ENCODE results near the gene NCCRP1.
"Not testable (repeated sequence)": the region's sequence is repeated elsewhere in the genome, so short reads cannot be mapped to it uniquely, and the experiment has no call there.

Gene NCCRP1

GRCh38 chr19:39211731-39212374, 15.1 kb downstream of the NCCRP1 start:
- no peak for DNase-seq

- DNase-seq, result no peak
These were observed 15.6 kb downstream of the NCCRP1 start for GRCh38 chr19:39212375-39212742.

GRCh38 chr19:39215323-39215722, 18.6 kb downstream of the NCCRP1 start:
- DNase-seq, result not testable (repeated sequence)

DNA sequence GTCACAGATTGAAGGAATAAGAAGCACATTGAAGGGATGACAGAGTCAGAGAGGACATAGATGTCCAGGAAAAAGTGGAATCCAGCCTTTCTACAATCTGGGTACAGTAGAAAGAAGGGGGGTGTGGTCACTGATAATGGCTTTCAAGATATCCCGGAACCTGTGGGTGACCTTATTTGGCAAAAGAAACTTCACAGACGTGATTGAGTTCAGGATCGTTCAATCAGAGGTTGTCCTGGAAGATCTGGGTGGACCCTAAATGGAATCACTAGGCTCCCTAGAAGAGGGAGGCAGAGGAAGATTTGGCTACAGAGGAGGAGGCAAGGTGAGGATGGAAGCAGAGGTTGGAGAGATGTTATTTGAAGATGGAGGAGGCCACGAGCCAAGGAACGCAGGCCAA, 20.3 kb downstream of the NCCRP1 start:
- no peak for DNase-seq

DNA sequence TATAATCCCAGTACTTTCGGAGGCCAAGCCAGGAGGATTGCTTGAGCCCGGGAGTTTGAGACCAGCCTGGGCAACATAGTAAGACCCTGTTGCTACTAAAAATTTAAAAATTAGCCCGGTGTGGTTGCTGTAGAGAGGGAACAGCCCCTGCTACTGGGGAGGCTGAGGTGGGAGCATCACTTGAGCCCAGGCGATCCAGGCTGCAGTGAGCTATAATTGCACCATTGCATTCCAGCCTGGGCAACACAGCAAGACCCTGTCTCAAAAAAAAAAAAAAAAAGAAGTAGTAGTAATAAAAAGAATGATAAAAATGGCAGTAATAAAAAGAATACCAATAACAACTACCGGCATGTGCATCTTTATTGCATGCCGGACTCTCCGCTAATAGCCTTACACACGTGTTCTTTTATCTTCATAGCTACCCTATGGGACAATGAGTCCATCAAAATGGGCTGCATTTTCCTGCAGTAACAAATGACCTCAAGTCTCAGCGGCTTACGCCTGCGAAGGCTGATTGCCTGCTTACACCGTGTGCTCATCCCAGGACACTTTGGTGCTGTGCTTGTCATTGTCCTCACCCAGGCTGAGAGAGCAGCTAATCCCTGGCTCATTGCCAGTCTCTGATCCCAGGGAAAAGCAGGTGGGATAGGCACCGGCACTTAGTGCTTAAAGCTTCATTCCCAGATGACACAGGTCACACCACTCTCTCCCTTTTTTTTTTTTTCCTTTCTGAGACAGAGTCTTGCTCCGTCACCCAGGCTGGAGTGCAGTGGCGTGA, 21.7 kb downstream of the NCCRP1 start:
- no peak for DNase-seq

- not testable (repeated sequence) for DNase-seq
These were observed 22.3 kb downstream of the NCCRP1 start for GRCh38 chr19:39219108-39219507.

DNA sequence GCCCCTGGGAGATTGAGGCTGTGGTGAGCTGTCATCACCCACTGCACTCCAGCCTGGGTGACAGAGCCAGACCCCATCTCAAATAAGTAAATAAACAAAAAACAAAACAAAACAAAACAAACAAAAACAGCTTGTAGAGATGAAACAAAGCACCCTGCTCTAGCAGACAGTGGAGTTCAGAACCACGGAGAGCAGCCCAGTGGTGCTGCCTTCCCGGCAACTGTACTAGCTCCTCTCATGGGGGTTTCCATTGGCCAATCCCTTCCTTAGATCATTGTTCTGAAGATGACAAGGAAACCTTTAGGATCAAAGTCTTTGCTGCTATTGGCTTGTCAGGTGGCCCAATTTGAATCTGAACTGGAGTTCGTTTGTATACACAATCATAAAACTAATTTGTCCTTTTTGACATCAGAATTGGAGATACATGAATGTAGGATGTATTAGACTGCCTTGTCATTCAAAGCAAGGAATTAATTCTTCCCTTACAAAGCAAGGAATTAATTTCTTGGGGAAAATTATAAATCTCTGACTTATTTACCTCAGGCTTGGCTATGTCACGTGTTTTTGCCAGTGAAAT, 27.0 kb downstream of the NCCRP1 start:
- no peak for DNase-seq

- no peak for DNase-seq
These were observed 28.1 kb downstream of the NCCRP1 start for GRCh38 chr19:39224910-39225309.

GRCh38 chr19:39230096-39230764, 33.5 kb downstream of the NCCRP1 start:
- no peak for DNase-seq

DNA sequence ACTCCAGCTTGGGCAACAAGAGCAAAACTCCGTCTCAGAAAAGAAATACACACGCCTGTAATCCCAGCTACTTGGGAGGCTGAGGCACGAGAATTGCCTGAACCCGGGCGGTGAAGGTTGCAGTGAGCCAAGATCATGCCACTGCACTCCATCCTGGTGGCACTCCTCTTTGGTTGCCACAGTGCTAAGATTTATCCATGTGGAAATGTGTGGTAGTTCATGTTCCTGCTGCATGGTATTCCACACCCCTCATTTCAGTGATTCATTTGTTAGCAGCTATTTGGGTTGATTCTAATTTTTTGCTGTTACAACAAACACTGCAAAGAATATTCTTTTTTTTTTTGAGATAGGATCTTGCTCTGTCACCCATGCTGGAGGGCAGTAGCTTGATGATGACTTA, 35.9 kb downstream of the NCCRP1 start:
- DNase-seq, result no peak

- DNase-seq, result no peak
These were observed 39.8 kb downstream of the NCCRP1 start for GRCh38 chr19:39236527-39236926.

GRCh38 chr19:39237200-39238184, 40.7 kb downstream of the NCCRP1 start:
- no peak for DNase-seq

DNA sequence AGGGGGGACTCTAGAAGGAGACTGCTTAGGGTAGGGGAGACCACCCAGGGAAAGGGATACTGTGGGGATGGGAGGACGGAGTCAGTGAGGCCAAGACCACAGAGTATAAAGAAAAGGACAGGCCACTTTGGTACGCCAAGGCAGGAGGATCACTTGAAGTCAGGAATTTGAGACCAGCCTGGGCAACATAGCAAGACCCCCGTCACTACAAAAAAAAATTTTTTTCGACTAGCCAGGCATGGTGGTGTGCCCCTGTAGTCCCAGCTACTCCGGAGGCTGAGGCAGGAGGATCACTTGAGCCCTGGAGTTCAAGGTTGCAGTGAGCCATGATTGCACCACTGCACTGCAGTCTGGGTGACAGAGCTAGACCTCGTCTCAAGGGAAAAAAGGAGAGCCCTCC, 41.4 kb downstream of the NCCRP1 start:
- DNase-seq, result no peak

- DNase-seq, result no peak
These were observed 42.2 kb downstream of the NCCRP1 start for GRCh38 chr19:39238944-39239343.

DNA sequence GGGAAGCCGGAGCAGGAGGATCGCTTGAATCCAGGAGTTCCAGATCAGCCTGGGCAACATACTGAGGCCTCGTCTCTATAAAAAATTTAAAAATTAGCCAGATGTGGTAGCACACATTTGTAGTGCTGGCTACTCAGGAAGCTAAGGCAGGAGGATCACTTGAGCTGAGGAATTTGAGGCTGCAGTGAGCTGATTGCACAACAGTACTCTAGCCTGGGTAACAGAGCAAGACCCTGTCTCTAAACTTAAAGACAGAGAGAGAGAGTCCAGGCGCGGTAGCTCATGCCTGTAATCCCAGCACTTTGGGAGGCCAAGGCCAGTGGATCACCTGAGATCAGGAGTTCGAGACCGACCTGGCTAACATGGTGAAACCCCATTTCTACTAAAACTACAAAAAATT, 43.7 kb downstream of the NCCRP1 start:
- DNase-seq, result no peak

DNA sequence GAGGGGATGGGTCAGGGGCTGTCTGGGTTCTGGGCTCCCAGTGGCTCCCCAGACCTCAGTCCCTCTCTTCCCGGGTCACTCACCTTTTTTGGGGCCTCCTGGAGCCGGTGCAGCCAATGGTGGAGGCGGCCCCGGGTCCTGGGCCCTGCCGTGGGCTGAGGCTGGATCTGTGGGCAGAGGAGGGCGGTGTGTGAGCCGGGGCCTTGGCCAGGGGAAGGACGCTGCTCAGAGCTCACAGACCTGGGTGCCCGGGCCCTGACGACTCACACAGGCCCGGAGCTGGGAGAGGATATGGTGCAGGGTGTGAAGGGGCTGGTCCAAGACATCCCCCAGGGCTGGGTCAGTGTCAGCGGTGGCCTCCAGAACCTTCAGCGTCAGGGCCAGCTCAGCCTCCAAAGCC, 47.0 kb downstream of the NCCRP1 start:
- not testable (repeated sequence) for DNase-seq

DNA sequence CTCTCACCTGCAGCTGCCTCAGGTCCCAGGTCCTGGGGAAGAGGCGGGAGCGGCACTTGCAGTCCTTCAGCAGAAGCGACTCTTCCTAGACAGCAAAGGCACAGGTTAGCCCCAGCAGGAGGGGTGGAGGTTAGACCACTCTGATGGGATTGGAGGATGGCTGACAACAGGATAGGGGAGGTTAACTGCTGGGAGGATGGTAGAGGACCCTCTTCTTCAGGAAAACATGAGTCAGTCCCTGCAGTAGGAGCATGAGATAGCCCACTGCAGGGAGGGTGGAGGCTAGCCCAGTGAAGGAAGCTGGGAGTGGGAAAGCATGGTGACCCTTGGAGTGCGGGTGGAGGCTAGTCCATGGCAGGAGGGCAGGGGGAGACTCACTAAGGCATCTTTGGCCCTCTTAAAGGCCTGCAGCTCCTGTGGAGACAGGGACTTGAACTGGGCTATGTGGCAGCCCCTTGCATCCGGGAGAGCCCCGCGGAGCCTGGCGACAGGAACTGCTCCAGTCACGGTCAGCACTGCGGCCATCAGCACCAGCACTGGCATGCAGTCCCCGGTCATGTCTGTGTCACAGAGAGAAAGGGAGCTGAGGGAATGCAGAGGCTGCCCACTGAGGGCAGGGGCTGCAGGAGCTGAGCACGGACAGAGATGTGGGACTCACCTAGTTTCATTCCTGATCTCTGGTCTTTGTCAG, 47.8 kb downstream of the NCCRP1 start, which contains the start of gene IFNL3:
Gene IFNL3, minus strand, starts transcription at position 597 of the 691 bp plus-strand sequence. Its CDS starts 39 bp downstream, at position 558.
- DNase-seq, result not testable (repeated sequence)

- not testable (repeated sequence) for DNase-seq
These were observed 48.4 kb downstream of the NCCRP1 start for GRCh38 chr19:39245166-39245565.

GRCh38 chr19:39246951-39247669, 50.3 kb downstream of the NCCRP1 start:
- DNase-seq, result no peak

- DNase-seq, result no peak
These were observed 51.2 kb downstream of the NCCRP1 start for GRCh38 chr19:39247701-39248664.
